Vagina (tissue), 2 donors: ENCODE data around the gene FNBP1L. TPM values are rescaled to one million over a fixed set of nuclear protein-coding genes. Genes with fewer than 3 reads are reported as not detected.

Source experiments
- DNase-seq, 2 donors: peaks; one replicate each; pipeline ENCODE4 v3.0.0-alpha.2; 2017; ENCODE audit errors: extremely low spot score in 2 of 2
- H3K27ac ChIP-seq: fragments of 200-600 bp; sonication (generic); one replicate; pipeline ENCODE4 v1.5.1; 2019
- H3K27me3 ChIP-seq: fragments of 200-600 bp; sonication (generic); one replicate; pipeline ENCODE4 v1.5.1; 2019
- H3K36me3 ChIP-seq, 2 donors: fragments of 200-600 bp; sonication (generic); one replicate each; pipeline ENCODE4 v1.5.1; 2017 to 2019
- H3K4me1 ChIP-seq: fragments of 200-600 bp; sonication (generic); one replicate; pipeline ENCODE4 v1.5.1; 2019
- H3K4me3 ChIP-seq, 2 donors: fragments of 200-600 bp; sonication (generic); 1 replicate in 1 of 2; 2 replicates in 1 of 2; pipeline ENCODE4 v1.5.1; 2016 to 2019
- H3K9me3 ChIP-seq: fragments of 200-600 bp; sonication (generic); one replicate; pipeline ENCODE4 v1.5.1; 2019
- CTCF ChIP-seq, 3 experiments: fragments of 450-650 bp in 2 of 3; fragments of 200-600 bp in 1 of 3; sonication (generic) in 1 of 3; IDR thresholded peaks; one replicate each; pipeline ENCODE4 v1.5.1; 2017 to 2019; ENCODE audit warnings: antibody characterized with exemption in 3 of 3, mild to moderate bottlenecking in 2 of 3, moderate library complexity in 2 of 3
- POLR2A ChIP-seq, 2 donors: fragments of 450-650 bp; IDR thresholded peaks; one replicate each; pipeline ENCODE4 v1.6.1; 2017; ENCODE audit warnings: antibody characterized with exemption in 2 of 2, mild to moderate bottlenecking in 2 of 2, moderate library complexity in 2 of 2
- POLR2AphosphoS5 ChIP-seq, 2 donors: sonication (generic); formaldehyde crosslinking; IDR thresholded peaks; one replicate each; pipeline ENCODE4 v1.9.0; 2017; ENCODE audit warnings: antibody characterized with exemption in 2 of 2, mild to moderate bottlenecking in 2 of 2, low read depth in 1 of 2; ENCODE audit not compliant: insufficient read depth in 1 of 2
- intact Hi-C: fragments of 100-400 bp; cut with DNase I; formaldehyde crosslinking; loops from one replicate; pipeline ENCODE4 v1.15.1; 2023
- total RNA-seq: library from RNA; depleted of rRNA; stranded (reverse); fragments of >200 nt; gene quantifications from one replicate; pipeline ENCODE4 v1.2.3, GENCODE V29; 2016

FNBP1L gene
- total RNA-seq, 1 donor from 2014 or later, result 16.9 TPM

GRCh38 chr1:93541045-93541444, 93.1 kb downstream of the FNBP1L start:
- DNase-seq, result no peak
- H3K36me3 ChIP-seq, result no peaks in the 10 kb centered on the region
- no peaks in the 10 kb centered on the region for H3K27me3 ChIP-seq
- no peak overlapping the region for H3K27ac ChIP-seq
- no peaks in the 10 kb centered on the region for H3K4me1 ChIP-seq
- no peak overlapping the region for H3K4me3 ChIP-seq
- no peaks in the 10 kb centered on the region for H3K9me3 ChIP-seq
- TF ChIP-seq CTCF (IDR thresholded peaks at IDR 0.05) (no peak), POLR2AphosphoS5 (IDR thresholded peaks at IDR 0.05; ENCODE audit: insufficient read depth in 1 of 2, low read depth in 1 of 2) (no peak), POLR2A (IDR thresholded peaks at IDR 0.05) (no peak)
- intact Hi-C loops, result no loop called here

GRCh38 chr1:93542398-93542797, 94.5 kb downstream of the FNBP1L start:
- Histone ChIP-seq H3K4me1 (no peaks in the 10 kb centered on the region), H3K27me3 (no peaks in the 10 kb centered on the region), H3K36me3 (no peaks in the 10 kb centered on the region), H3K4me3 (no peak overlapping the region), H3K9me3 (no peaks in the 10 kb centered on the region), H3K27ac (no peak overlapping the region)
- DNase-seq, result no peak
- intact Hi-C loops, result no loop called here
- TF ChIP-seq POLR2A (IDR thresholded peaks at IDR 0.05) (no peak), POLR2AphosphoS5 (IDR thresholded peaks at IDR 0.05; ENCODE audit: insufficient read depth in 1 of 2, low read depth in 1 of 2) (no peak), CTCF (IDR thresholded peaks at IDR 0.05) (no peak)

GRCh38 chr1:93546162-93546863, 98.4 kb downstream of the FNBP1L start:
- no peak for DNase-seq
- H3K27ac ChIP-seq, result no peak overlapping the region
- H3K9me3 ChIP-seq, result no peaks in the 10 kb centered on the region
- H3K4me3 ChIP-seq, result no peak overlapping the region
- intact Hi-C loops, result no loop called here
- no peak for TF ChIP-seq POLR2AphosphoS5 (IDR thresholded peaks at IDR 0.05; ENCODE audit: insufficient read depth in 1 of 2, low read depth in 1 of 2)
- TF ChIP-seq CTCF (IDR thresholded peaks at IDR 0.05), result no peak
- no peak for TF ChIP-seq POLR2A (IDR thresholded peaks at IDR 0.05)
- H3K27me3 ChIP-seq, result no peaks in the 10 kb centered on the region
- no peaks in the 10 kb centered on the region for H3K4me1 ChIP-seq
- H3K36me3 ChIP-seq, result peaks cover 0 to 20% of the 10 kb centered on the region in 2 donors

- DNase-seq, result no peak
- intact Hi-C loops, result no loop called here
- H3K4me3 ChIP-seq, result no peak overlapping the region
- TF ChIP-seq POLR2A (IDR thresholded peaks at IDR 0.05), result no peak
- TF ChIP-seq CTCF (IDR thresholded peaks at IDR 0.05), result no peak
- no peak for TF ChIP-seq POLR2AphosphoS5 (IDR thresholded peaks at IDR 0.05; ENCODE audit: insufficient read depth in 1 of 2, low read depth in 1 of 2)
- H3K27ac ChIP-seq, result no peak overlapping the region
- H3K9me3 ChIP-seq, result no peaks in the 10 kb centered on the region
- H3K36me3 ChIP-seq, result peaks cover 0 to 20% of the 10 kb centered on the region in 2 donors
- no peaks in the 10 kb centered on the region for H3K27me3 ChIP-seq
- H3K4me1 ChIP-seq, result no peaks in the 10 kb centered on the region
Observed at GRCh38 chr1:93549131-93549530, 101.2 kb downstream of the FNBP1L start.

GRCh38 chr1:93549811-93550210, 101.9 kb downstream of the FNBP1L start:
- DNase-seq, result no peak
- Histone ChIP-seq H3K36me3 (peaks cover 0 to 20% of the 10 kb centered on the region in 2 donors), H3K4me1 (no peaks in the 10 kb centered on the region), H3K27ac (no peak overlapping the region), H3K4me3 (no peak overlapping the region), H3K9me3 (no peaks in the 10 kb centered on the region), H3K27me3 (no peaks in the 10 kb centered on the region)
- no peak for TF ChIP-seq CTCF (IDR thresholded peaks at IDR 0.05)
- no peak for TF ChIP-seq POLR2A (IDR thresholded peaks at IDR 0.05)
- TF ChIP-seq POLR2AphosphoS5 (IDR thresholded peaks at IDR 0.05; ENCODE audit: insufficient read depth in 1 of 2, low read depth in 1 of 2), result no peak
- intact Hi-C loops, result no loop called here
